Stomach (tissue), 9 donors: ENCODE results near the gene PLD5. TPM values are rescaled to one million over a fixed set of nuclear protein-coding genes. Genes with fewer than 3 reads are reported as not detected.
"Not testable (repeated sequence)": the region's sequence is repeated elsewhere in the genome, so short reads cannot be mapped to it uniquely, and the experiment has no call there.

Experiments used
- DNase-seq, 2 donors: peaks; one replicate each; pipeline versions ENCODE4 v3.0.0 to v3.0.0-alpha.2; 2013 to 2019
- H3K27ac ChIP-seq, 5 donors: fragments of 200-600 bp in 4 of 5; sonication (generic) in 4 of 5; one replicate each; pipeline ENCODE4 v1.5.1; 2013 to 2019; ENCODE audit warnings: mild to moderate bottlenecking in 1 of 5, moderate library complexity in 1 of 5
- H3K27me3 ChIP-seq, 3 donors: fragments of 200-600 bp; sonication (generic); one replicate each; pipeline ENCODE4 v1.5.1; 2017 to 2019; ENCODE audit warnings: mixed run types in 1 of 3
- H3K36me3 ChIP-seq, 4 donors: fragments of 200-600 bp; sonication (generic); 1 replicate in 3 of 4; 2 replicates in 1 of 4; pipeline ENCODE4 v1.5.1; 2016 to 2019
- H3K4me1 ChIP-seq, 4 donors: fragments of 200-600 bp; sonication (generic); one replicate each; pipeline ENCODE4 v1.5.1; 2016 to 2019
- H3K4me3 ChIP-seq, 4 donors: fragments of 200-600 bp; sonication (generic) in 3 of 4; one replicate each; pipeline ENCODE4 v1.5.1; 2016 to 2019; ENCODE audit warnings: mild to moderate bottlenecking in 1 of 4
- H3K9me3 ChIP-seq, 4 donors: fragments of 200-600 bp; sonication (generic); one replicate each; pipeline ENCODE4 v1.5.1; 2016 to 2019
- CTCF ChIP-seq, 7 experiments: fragments of 450-650 bp in 4 of 7; fragments of 200-600 bp in 3 of 7; sonication (generic) in 3 of 7; IDR thresholded peaks; one replicate each; pipeline ENCODE4 v1.5.1; 2016 to 2019; ENCODE audit warnings: antibody characterized with exemption in 7 of 7, control low read depth in 2 of 7, mild to moderate bottlenecking in 1 of 7
- EP300 ChIP-seq: sonication (generic); formaldehyde crosslinking; IDR thresholded peaks from one replicate; pipeline ENCODE4 v1.6.1; 2017; ENCODE audit warnings: antibody characterized with exemption
- POLR2A ChIP-seq, 4 donors: fragments of 450-650 bp; IDR thresholded peaks; one replicate each; pipeline ENCODE4 v1.6.1; 2016; ENCODE audit warnings: antibody characterized with exemption in 4 of 4, control low read depth in 2 of 4, mild to moderate bottlenecking in 1 of 4, moderate library complexity in 1 of 4
- POLR2AphosphoS5 ChIP-seq, 3 donors: sonication (generic); formaldehyde crosslinking; IDR thresholded peaks; one replicate each; pipeline ENCODE4 v1.6.1; 2016; ENCODE audit warnings: antibody characterized with exemption in 3 of 3
- WGBS, 5 donors: extraction: QIAGEN DNeasy Blood & Tissue Kit in 3 of 5; methylation state at CpG; one replicate each; pipeline versions ENCODE4 v1.1.5 to v1.1.7; 2013 to 2018; 5-methylcytosine and 5-hydroxymethylcytosine counted together
- intact Hi-C: fragments of 100-400 bp; cut with DNase I; formaldehyde crosslinking; loops from one replicate; pipeline ENCODE4 v1.15.1; 2023; ENCODE audit warnings: low total_unique reads
- polyA plus RNA-seq, 3 donors: library from polyadenylated mRNA; stranded (reverse); fragments of 200-250 nt; gene quantifications; one replicate each; pipeline ENCODE4 v1.2.3, GENCODE V29; 2013
- total RNA-seq, 5 donors: library from RNA; depleted of rRNA; stranded (reverse); fragments of >200 nt; gene quantifications; one replicate each; pipeline versions ENCODE4 v1.1.0 to v1.2.3, GENCODE V29; 2014 to 2016
- donor health status: healthy with polysubstance abuse.
- donor health status: Bipolar disorder and iron deficiency.
- donor health status: healthy.

The PLD5 gene
- total and polyA plus RNA-seq, 8 donors, result under 0.01 to 0.72 (median 0.23) TPM; not detected in 4

DNA sequence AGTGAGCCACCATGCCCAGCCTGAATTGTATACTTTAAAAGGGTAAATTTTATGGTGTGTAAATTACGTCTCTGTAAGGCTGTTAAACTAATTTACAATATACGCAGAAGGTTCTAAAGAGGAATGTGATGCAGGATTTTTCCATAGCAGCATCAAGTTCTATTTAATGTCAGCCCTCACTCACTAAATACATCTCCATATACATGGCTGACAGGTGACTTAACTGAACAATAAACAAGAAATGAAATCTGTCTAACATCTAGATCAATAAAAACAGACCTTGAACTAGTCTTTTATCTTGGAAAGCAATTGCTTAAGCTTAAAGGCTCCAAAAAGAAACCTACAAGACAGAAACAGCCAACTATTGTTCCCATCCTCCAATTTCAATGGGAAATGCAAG is 404.1 kb downstream of the PLD5 start:
- Histone ChIP-seq H3K27me3 (no peaks in the 10 kb centered on the region), H3K36me3 (no peaks in the 10 kb centered on the region), H3K27ac (no peak overlapping the region), H3K4me1 (no peaks in the 10 kb centered on the region), H3K9me3 (peaks cover 0 to 6% (median 0%) of the 10 kb centered on the region in 4 donors), H3K4me3 (no peak overlapping the region)
- no peak for DNase-seq
- TF ChIP-seq POLR2AphosphoS5 (IDR thresholded peaks at IDR 0.05) (no peak), CTCF (IDR thresholded peaks at IDR 0.05) (no peak), EP300 (no peak), POLR2A (IDR thresholded peaks at IDR 0.05) (no peak)
- WGBS, 5 donors, result 68 to 87% (median 75%) methylated on average over 2 of the region's 2 CpGs
- intact Hi-C loops, result no loop called here

DNA sequence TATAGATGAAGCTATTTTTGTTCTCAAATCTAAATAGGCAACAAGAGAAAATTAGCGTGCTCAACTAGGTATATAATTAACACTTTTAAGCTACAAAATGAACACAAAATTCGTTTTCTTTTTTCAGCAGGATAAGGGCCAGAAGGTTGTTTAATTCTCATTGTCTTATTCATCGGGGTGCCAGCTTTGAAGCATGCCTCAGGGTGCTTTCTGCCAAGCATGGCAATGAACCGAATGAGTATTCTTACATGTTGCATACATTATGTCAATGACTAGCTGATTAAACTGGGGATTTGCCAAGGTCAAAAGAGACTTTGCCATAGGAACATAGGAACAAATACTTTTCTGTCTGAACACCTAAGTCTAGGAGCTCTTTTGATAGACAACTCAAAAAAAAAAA is 423.6 kb downstream of the PLD5 start:
- no peaks in the 10 kb centered on the region for H3K4me1 ChIP-seq
- intact Hi-C loops, result no loop called here
- TF ChIP-seq EP300 (no peak), POLR2A (IDR thresholded peaks at IDR 0.05) (no peak), CTCF (IDR thresholded peaks at IDR 0.05) (no peak), POLR2AphosphoS5 (IDR thresholded peaks at IDR 0.05) (no peak)
- H3K9me3 ChIP-seq, result peaks cover 0 to 5% (median 0%) of the 10 kb centered on the region in 4 donors
- H3K36me3 ChIP-seq, result no peaks in the 10 kb centered on the region
- H3K4me3 ChIP-seq, result no peak overlapping the region
- H3K27me3 ChIP-seq, result no peaks in the 10 kb centered on the region
- no peak for DNase-seq
- WGBS, 5 donors, result 59 to 72% (median 70%) methylated on average over 4 of the region's 4 CpGs
- no peak overlapping the region for H3K27ac ChIP-seq

GRCh38 chr1:242097283-242097682 is 427.2 kb downstream of the PLD5 start:
- 65 to 79% (median 73%) methylated on average over 3 of the region's 3 CpGs for WGBS, 5 donors
- H3K27ac ChIP-seq, H3K36me3 ChIP-seq, DNase-seq, H3K9me3 ChIP-seq, H3K4me1 ChIP-seq, H3K4me3 ChIP-seq, intact Hi-C loops, H3K27me3 ChIP-seq: not testable (repeated sequence)

GRCh38 chr1:242093116-242093515 is 431.4 kb downstream of the PLD5 start:
- 61 to 75% (median 66%) methylated on average over 9 to 11 of the region's 11 CpGs for WGBS, 5 donors
- intact Hi-C loops, result no loop called here
- Histone ChIP-seq H3K9me3 (peaks cover 0 to 6% (median 0%) of the 10 kb centered on the region in 4 donors), H3K27me3 (no peaks in the 10 kb centered on the region), H3K4me3 (no peak overlapping the region), H3K36me3 (no peaks in the 10 kb centered on the region), H3K27ac (no peak overlapping the region), H3K4me1 (no peaks in the 10 kb centered on the region)
- no peak for DNase-seq
- TF ChIP-seq EP300 (no peak), CTCF (IDR thresholded peaks at IDR 0.05) (no peak), POLR2A (IDR thresholded peaks at IDR 0.05) (no peak), POLR2AphosphoS5 (IDR thresholded peaks at IDR 0.05) (no peak)

DNA sequence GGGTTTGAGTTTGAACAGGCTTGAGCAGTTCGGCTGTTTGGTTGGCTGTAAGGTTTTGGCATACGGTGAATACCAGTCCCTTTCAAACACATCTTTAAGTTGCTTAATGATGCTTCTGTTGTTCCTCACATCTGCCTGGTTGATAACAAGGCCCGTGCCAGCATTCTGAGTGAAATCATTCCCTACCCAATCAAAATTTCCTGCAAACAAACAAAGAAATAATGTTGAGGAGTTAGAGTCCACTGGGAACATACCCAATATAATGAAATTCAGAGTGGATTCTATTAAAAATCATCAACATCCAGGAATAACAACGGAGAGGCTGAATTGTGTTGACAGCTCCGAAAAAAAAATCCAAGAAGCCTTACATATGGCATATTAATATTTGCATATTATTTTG is 434.6 kb downstream of the PLD5 start:
- intact Hi-C loops, result no loop called here
- H3K9me3 ChIP-seq, result no peaks in the 10 kb centered on the region
- H3K27me3 ChIP-seq, result no peaks in the 10 kb centered on the region
- no peak overlapping the region for H3K4me3 ChIP-seq
- no peak overlapping the region for H3K27ac ChIP-seq
- WGBS, 5 donors, result 51 to 73% (median 66%) methylated on average over 5 of the region's 5 CpGs
- no peaks in the 10 kb centered on the region for H3K4me1 ChIP-seq
- H3K36me3 ChIP-seq, result no peaks in the 10 kb centered on the region
- peak in 1 of 2 donors; percentile 16 for DNase-seq
- TF ChIP-seq CTCF (IDR thresholded peaks at IDR 0.05) (no peak), POLR2A (IDR thresholded peaks at IDR 0.05) (no peak), POLR2AphosphoS5 (IDR thresholded peaks at IDR 0.05) (no peak), EP300 (no peak)
